Measurements from ENCODE around the gene S100A1. TPM values are rescaled to one million over a fixed set of nuclear protein-coding genes. Genes with fewer than 3 reads are reported as not detected.

The S100A1 gene
- total RNA-seq, 1 experiment from 2014 or later, result not detected

DNA sequence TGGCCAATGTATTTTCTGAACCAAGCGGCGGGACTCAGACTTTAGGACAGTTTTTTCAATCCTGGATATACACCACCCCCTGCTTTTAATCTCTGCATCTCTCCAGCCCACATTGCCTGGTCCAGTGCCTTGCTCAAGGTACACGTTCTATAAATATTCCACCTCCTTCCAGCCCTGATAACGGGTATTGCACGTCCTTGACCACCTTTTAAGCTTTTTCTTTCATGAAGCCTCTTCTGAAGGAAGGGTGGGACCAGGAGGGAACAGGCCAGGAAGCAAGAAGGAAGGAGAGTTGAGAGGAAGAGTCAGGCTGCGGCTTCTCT, 18.7 kb upstream of the S100A1 start:
- Mint-ChIP-seq H3K27me3 (ENCODE audit: low read depth) (peaks cover 2% of the 10 kb centered on the region), H3K36me3 (ENCODE audit: insufficient read depth in 1 of 3, low read depth in 3 of 3) (peaks cover 0 to 6% (median 4%) of the 10 kb centered on the region in 3 experiments; a peak in 3 of 7 replicates), H3K27ac (peak overlapping the region in 2 of 3 experiments; percentile 38 to 96; a peak in 2 of 7 replicates), H3K9me3 (no peaks in the 10 kb centered on the region), H3K4me3 (peak overlapping the region in 1 of 2 experiments; percentile 60; a peak in 1 of 5 replicates), H3K4me1 (peaks cover 38 to 55% of the 10 kb centered on the region in 2 experiments)
- Histone ChIP-seq H3K9ac (ENCODE audit: extremely low read depth, insufficient read length, low read length) (no peak overlapping the region), H3K79me2 (ENCODE audit: insufficient read depth, low read length) (no peaks in the 10 kb centered on the region), H2BK5ac (ENCODE audit: insufficient read length, low read length) (no peak overlapping the region), H3K18ac (ENCODE audit: insufficient read length, low read depth, low read length) (no peak overlapping the region), H3K4me1 (ENCODE audit: insufficient read depth, low read length) (peaks cover 9% of the 10 kb centered on the region; the same call in 1 of the 2 replicates), H3K23ac (ENCODE audit: insufficient read length, low read depth, low read length) (no peak overlapping the region), H3K4me2 (ENCODE audit: insufficient read depth, insufficient read length, low read length) (no peak overlapping the region), H3K9me3 (ENCODE audit: control insufficient read depth, low read depth, low read length) (no peaks in the 10 kb centered on the region), H3K27ac (ENCODE audit: insufficient read length, low read depth, low read length) (no peak overlapping the region), H2BK20ac (ENCODE audit: low read depth, low read length, poor library complexity, severe bottlenecking) (no peak overlapping the region), H4K20me1 (ENCODE audit: control insufficient read depth, insufficient read depth, insufficient read length) (no peaks in the 10 kb centered on the region), H4K5ac (ENCODE audit: insufficient read length, low read depth, low read length) (no peak overlapping the region), H2AK5ac (ENCODE audit: insufficient read length, low read length) (no peak overlapping the region), H4K91ac (ENCODE audit: insufficient read length, low read depth, low read length) (no peak overlapping the region), H2BK120ac (ENCODE audit: low read depth, low read length, poor library complexity, severe bottlenecking) (no peak overlapping the region), H3K79me1 (ENCODE audit: insufficient read depth, low read depth, low read length, poor library complexity, severe bottlenecking) (no peaks in the 10 kb centered on the region), H3K56ac (ENCODE audit: insufficient read length, low read depth, low read length) (no peak overlapping the region), H3K27me3 (ENCODE audit: insufficient read depth, low read length) (no peaks in the 10 kb centered on the region), H3K23me2 (ENCODE audit: insufficient read length, low read depth, low read length, poor library complexity, severe bottlenecking) (peaks cover 3% of the 10 kb centered on the region), H2AFZ (ENCODE audit: low read length) (no peak overlapping the region), H3K4ac (ENCODE audit: low read depth, low read length) (no peak overlapping the region), H3K14ac (ENCODE audit: insufficient read depth, low read length) (no peak overlapping the region), H2BK15ac (ENCODE audit: low read depth, low read length) (no peak overlapping the region), H4K8ac (replicated peaks; ENCODE audit: insufficient read length, low read depth, low read length) (no peak overlapping the region), H3T11ph (ENCODE audit: low read length) (no peak overlapping the region), H2BK12ac (ENCODE audit: insufficient read length, low read depth, low read length) (no peak overlapping the region)
- no peak for DNase-seq
- WGBS (ENCODE audit: extremely low coverage, insufficient read length, low lambda C conversion rate), result no CpG with 5 or more reads among the region's 6 CpGs
- TF ChIP-seq, protein P1, sequence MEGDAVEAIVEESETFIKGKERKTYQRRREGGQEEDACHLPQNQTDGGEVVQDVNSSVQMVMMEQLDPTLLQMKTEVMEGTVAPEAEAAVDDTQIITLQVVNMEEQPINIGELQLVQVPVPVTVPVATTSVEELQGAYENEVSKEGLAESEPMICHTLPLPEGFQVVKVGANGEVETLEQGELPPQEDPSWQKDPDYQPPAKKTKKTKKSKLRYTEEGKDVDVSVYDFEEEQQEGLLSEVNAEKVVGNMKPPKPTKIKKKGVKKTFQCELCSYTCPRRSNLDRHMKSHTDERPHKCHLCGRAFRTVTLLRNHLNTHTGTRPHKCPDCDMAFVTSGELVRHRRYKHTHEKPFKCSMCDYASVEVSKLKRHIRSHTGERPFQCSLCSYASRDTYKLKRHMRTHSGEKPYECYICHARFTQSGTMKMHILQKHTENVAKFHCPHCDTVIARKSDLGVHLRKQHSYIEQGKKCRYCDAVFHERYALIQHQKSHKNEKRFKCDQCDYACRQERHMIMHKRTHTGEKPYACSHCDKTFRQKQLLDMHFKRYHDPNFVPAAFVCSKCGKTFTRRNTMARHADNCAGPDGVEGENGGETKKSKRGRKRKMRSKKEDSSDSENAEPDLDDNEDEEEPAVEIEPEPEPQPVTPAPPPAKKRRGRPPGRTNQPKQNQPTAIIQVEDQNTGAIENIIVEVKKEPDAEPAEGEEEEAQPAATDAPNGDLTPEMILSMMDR (conservative IDR thresholded peaks at IDR 0.05), result no peak

All from H9 (cell line).